HG03060 (cell line): Measurements from ENCODE around the gene UBE2G1.

Experiments
- ATAC-seq: cut with Tn5 transposase; IDR thresholded peaks from one replicate; pipeline ENCODE4 v1.9.1; 2021; ENCODE audit warnings: low read depth, moderate number of reproducible peaks; ENCODE audit not compliant: unreplicated experiment

The UBE2G1 gene

GRCh38 chr17:4309897-4310296 is 56.6 kb downstream of the UBE2G1 start:
- no peak for ATAC-seq

GRCh38 chr17:4307179-4307930 is 59.1 kb downstream of the UBE2G1 start:
- ATAC-seq: no peak

DNA sequence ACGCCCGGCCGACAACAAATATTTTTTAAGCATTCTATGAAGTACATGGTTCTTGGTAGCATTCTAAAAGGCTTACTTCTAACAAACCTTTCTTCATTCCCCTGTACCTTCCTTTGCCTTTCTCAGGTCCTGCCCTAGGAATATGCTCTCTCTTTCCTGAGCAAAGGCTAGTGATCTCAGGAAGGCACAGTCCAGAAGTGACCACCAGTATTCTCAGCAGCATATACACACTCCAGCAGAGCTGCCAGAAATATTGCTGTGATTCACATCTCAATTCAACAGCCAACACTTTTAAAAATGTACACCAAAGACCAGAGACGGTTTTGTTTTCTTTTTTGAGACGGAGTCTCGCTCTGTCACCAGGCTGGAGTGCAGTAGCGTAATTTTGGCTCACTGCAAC is 61.3 kb downstream of the UBE2G1 start:
- ATAC-seq: no peak

DNA sequence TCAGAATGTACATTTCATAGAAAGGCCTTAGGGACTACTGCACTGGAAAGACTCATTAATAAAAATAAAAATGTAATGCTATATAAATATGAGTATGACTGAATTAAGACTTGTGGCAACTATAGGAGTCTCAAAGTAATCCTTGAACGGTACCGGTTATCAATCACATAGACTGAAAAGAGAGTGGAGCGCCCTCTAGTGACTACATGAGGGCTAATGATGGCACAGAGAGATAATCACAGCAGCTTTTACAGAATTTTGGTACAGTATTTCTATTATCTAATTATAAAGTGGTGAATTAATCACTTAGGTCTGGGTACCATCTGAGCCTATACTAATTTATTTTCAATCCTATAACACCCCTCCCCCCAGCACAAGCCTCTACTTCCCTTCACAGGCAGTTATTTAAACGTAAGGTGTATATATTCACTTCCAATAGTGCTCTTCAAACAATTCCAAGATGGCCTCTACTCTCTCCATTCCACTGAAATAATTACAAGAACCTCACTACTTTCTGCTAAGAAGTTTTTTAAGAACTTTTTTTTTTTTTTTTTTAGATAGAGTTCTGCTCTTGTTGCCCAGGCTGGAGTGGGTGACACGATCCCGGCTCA is 62.0 kb downstream of the UBE2G1 start:
- no peak for ATAC-seq

GRCh38 chr17:4301066-4301465 is 65.4 kb downstream of the UBE2G1 start:
- ATAC-seq: no peak

- no peak for ATAC-seq
Observed at GRCh38 chr17:4297351-4297750, 69.1 kb downstream of the UBE2G1 start.

- ATAC-seq: no peak
Observed at GRCh38 chr17:4295686-4296085, 70.8 kb downstream of the UBE2G1 start.

GRCh38 chr17:4293572-4293971 is 72.9 kb downstream of the UBE2G1 start:
- ATAC-seq: no peak

- ATAC-seq: no peak
Observed at GRCh38 chr17:4287710-4288109, 78.8 kb downstream of the UBE2G1 start.

GRCh38 chr17:4276514-4276913 is 90.0 kb downstream of the UBE2G1 start:
- no peak for ATAC-seq

DNA sequence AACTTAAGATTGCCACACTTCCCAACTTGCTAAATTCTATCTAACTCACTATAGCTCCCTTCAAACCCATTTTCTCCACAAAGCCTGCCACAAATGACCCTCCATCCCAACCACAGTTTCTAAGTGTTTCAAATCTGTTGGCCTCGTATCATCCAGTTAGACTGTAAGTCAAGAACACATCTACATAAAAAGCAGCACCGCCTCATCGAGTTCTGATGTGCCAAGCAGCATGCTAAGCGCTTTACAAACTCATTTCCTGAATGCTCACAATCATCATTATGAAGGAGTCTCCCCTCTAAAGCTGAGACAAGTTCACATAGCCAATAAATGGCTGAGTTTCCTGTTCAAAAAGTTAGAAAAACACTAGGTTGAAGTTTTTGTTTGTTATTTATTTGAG is 93.5 kb downstream of the UBE2G1 start:
- no peak for ATAC-seq

- no peak for ATAC-seq
Observed at GRCh38 chr17:4272213-4272971, 94.1 kb downstream of the UBE2G1 start.

DNA sequence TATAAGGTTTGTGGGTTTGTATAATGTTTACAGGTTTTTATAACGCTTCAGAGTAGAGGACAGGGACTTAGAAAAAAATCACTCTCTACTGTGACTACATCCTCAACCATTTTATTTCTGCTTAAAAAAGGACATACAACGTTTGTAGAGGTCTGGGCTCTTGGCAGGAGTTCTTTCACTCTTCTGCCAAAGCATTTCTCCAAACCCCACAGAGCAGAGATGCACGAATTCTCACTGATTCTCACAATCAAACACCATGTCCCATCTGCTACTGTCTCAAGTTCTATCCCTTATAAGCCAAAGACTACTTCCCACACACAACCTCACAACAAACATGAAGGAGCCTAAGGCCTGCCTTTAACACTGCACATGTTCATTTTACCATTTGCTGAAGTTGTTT is 95.7 kb downstream of the UBE2G1 start:
- ATAC-seq: no peak

DNA sequence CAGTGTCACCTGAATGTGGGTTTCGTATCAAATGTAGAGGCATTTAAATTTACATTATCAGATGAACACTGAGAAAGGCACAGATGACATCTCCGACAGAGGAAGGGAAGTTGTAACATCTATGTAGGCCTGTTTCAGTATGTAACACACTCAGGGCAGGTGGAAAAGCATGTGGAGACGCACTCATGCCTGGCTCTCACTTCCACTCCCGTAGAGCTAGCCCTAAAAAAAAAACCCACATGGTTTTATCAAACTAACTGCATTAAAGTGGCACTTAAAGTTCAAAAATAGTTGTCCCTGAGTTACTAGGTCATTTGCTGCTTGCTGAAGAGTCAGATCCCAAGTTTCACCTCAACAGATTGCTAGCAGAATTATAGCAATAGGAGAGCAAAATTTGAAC is 96.6 kb downstream of the UBE2G1 start:
- no peak for ATAC-seq

- ATAC-seq: no peak
Observed at GRCh38 chr17:4267402-4267801, 99.1 kb downstream of the UBE2G1 start.

DNA sequence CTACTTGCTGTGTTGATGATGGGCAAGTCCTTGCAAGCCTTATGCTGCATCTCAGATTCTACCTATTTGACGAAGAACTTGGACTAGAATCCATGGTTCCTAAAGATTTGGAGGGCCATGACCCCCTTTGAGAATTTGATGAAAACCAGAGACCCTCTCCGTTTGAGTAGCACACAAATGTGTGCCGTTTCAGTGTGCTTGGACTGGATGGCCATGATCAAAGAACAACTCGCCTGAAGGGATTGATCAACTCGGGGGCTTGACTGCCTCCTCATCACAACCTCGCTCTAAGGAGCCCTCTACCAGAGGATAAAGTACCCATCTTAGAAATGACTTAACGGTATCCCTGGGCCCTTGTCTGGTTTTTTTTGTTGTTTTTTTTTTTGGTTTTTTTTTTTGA is 99.9 kb downstream of the UBE2G1 start:
- no peak for ATAC-seq

- no peak for ATAC-seq
Observed at GRCh38 chr17:4263282-4264215, 102.9 kb downstream of the UBE2G1 start, which contains the start of gene ANKFY1. Gene ANKFY1 (minus strand): TSS chr17:4263979. CDS start chr17:4263941, 38 bp downstream.

DNA sequence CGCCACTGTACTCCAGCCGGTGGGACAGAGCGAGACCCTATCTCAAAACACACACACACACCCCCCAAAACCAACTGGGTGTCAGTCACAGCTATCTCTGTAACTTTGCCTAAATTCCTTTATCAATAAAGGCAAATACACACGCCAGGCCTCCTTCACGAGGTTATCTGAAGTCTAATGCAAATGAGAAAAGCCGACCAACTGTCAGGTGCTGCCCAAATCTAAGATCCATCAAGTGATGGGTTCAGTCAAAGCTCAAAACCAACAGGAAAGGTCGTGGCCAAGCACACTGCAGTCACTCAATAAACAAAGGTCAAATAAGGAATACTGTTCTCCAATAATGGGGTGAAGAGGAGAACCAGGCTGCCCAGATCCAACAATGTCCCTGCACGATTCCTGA is 103.8 kb downstream of the UBE2G1 start:
- no peak for ATAC-seq

- ATAC-seq: no peak
Observed at GRCh38 chr17:4261452-4261851, 105.0 kb downstream of the UBE2G1 start.

DNA sequence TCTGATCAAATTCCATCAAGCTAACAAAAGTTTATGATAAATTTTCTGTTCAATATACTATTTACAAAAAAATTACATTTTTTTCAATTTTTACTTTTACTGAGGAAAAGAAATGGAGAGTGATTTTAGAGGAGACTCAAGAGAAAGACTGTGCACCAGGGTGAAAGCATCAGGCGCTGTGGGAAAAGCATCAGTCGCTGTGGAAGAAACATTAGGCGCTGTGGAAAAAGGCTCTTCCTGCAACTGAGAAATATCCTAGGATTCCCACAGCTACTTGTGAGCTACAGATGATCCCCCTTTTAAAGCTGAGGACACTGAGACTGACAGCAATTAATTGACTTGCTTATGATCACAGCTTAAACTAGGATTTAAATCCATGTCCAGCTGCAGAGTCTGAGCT is 107.6 kb downstream of the UBE2G1 start:
- no peak for ATAC-seq
